K562 (cell line): ENCODE results near the gene VSIG2. TPM values are rescaled to one million over a fixed set of nuclear protein-coding genes. Genes with fewer than 3 reads are reported as not detected.

Experiments used
- ATAC-seq: fragments of 200-7000 bp; cut with Tn5 transposase; 3 replicates; pipeline ENCODE4 v1.9.1; 2020; ENCODE audit warnings: moderate library complexity
- BruUV-seq: library from RNA; stranded (reverse); fragments of 400-500 nt; replicated peaks from 2 replicates; lab custom pipeline; 2021; lab: Mats Ljungman, UMichigan
- CTCF ChIA-PET: fragments of 300-600 bp; formaldehyde crosslinking; extraction: SDS; loops from one replicate; lab custom pipeline; 2021; ENCODE audit warnings: low intra/inter-chr PET ratio; lab: Yijun Ruan, JAX
- POLR2A ChIA-PET: fragments of 300-600, 350-650 bp; sonication (Branson Sonifier 250); formaldehyde crosslinking; extraction: SDS; loops from one replicate; lab custom pipeline; 2021; ENCODE audit warnings: antibody characterized with exemption, inconsistent platforms; lab: Yijun Ruan, JAX
- DNase-seq, 4 experiments: peaks; one replicate each; pipeline versions ENCODE4 v3.0.0 to v3.0.0-alpha.2; 2011 to 2018; ENCODE audit warnings: low spot score in 3 of 4, mixed read lengths in 3 of 4; ENCODE audit errors: extremely low read depth in 1 of 4
- FAIRE-seq: peaks from 2 replicates; lab custom pipeline; 2011; peaks lifted over from hg19 to GRCh38; lab: Jason Lieb, UNC
- H2AFZ ChIP-seq: 2 replicates; pipeline ENCODE4 v1.6.0; 2011; ENCODE audit warnings: low read depth, low read length, control low read depth, inconsistent platforms
- H3K27ac ChIP-seq: fragments of 200-600 bp; 3 replicates; pipeline ENCODE4 v1.8.0; 2011; ENCODE audit warnings: low read depth, mild to moderate bottlenecking, control low read depth, inconsistent platforms, low read length, moderate library complexity, mixed read lengths; ENCODE audit errors: extremely low read depth
- H3K27me3 ChIP-seq, 2 experiments: fragments of 300-600 bp in 1 of 2; 2 replicates in 1 of 2; 3 replicates in 1 of 2; pipeline versions ENCODE4 v1.6.0 to v1.8.0; 2011; ENCODE audit warnings: inconsistent platforms in 2 of 2, low read length in 2 of 2, mild to moderate bottlenecking in 1 of 2, mixed read lengths in 1 of 2, moderate library complexity in 1 of 2; ENCODE audit not compliant: control insufficient read depth in 2 of 2, insufficient read depth in 2 of 2
- H3K36me3 ChIP-seq: fragments of 300-600 bp; 3 replicates; pipeline ENCODE4 v1.8.0; 2011; ENCODE audit warnings: mild to moderate bottlenecking, low read length, inconsistent platforms; ENCODE audit not compliant: control insufficient read depth, insufficient read depth
- H3K4me1 ChIP-seq, 2 experiments: fragments of 200-600 bp in 1 of 2; replicated peaks in 1 of 2; 2 replicates in 1 of 2; 3 replicates in 1 of 2; pipeline versions ENCODE4 v1.5.1 to v1.8.0; 2011; ENCODE audit warnings: inconsistent platforms in 2 of 2, low read length in 2 of 2, mild to moderate bottlenecking in 1 of 2, mixed read lengths in 1 of 2, moderate library complexity in 1 of 2; ENCODE audit not compliant: control insufficient read depth in 2 of 2, insufficient read depth in 2 of 2
- H3K4me2 ChIP-seq: 2 replicates; pipeline ENCODE4 v1.6.1; 2011; ENCODE audit warnings: low read length, control low read depth, inconsistent platforms, mixed read lengths; ENCODE audit not compliant: insufficient read depth
- H3K4me3 ChIP-seq: fragments of 200-600 bp; sonication (generic), shearing (Covaris generic); 2 replicates; pipeline ENCODE4 v1.5.1; 2016; ENCODE audit warnings: control low read depth, inconsistent platforms
- H3K79me2 ChIP-seq: fragments of 200-600 bp; 3 replicates; pipeline ENCODE4 v1.8.0; 2011; ENCODE audit warnings: low read length, inconsistent platforms; ENCODE audit not compliant: control insufficient read depth, insufficient read depth
- H3K9ac ChIP-seq, 2 experiments: 2 replicates each; pipeline versions ENCODE4 v1.6.0 to v1.6.1; 2011; ENCODE audit warnings: low read depth in 2 of 2, low read length in 2 of 2, control low read depth in 1 of 2, inconsistent platforms in 1 of 2, mild to moderate bottlenecking in 1 of 2, mixed read lengths in 1 of 2; ENCODE audit not compliant: insufficient read depth in 1 of 2
- H3K9me1 ChIP-seq: one replicate; pipeline ENCODE4 v1.6.0; 2011; ENCODE audit warnings: inconsistent platforms, mild to moderate bottlenecking, low read length, moderate library complexity; ENCODE audit not compliant: control insufficient read depth, insufficient read depth
- H3K9me3 ChIP-seq: replicated peaks from 2 replicates; pipeline ENCODE4 v1.5.1; 2011; ENCODE audit warnings: low read depth, low read length, inconsistent platforms; ENCODE audit not compliant: control insufficient read depth, insufficient read depth
- H4K20me1 ChIP-seq: replicated peaks from 2 replicates; pipeline ENCODE4 v1.6.1; 2011; ENCODE audit warnings: low read length, inconsistent platforms, mixed read lengths; ENCODE audit not compliant: control insufficient read depth, insufficient read depth
- ARNT ChIP-seq, 2 experiments: fragments of 450-650 bp; IDR thresholded peaks; 2 replicates each; pipeline ENCODE4 v1.6.1; 2016; ENCODE audit warnings: mild to moderate bottlenecking in 1 of 2
- BACH1 ChIP-seq: fragments of 200-800 bp; sonication (Bioruptor generic); IDR thresholded peaks from 2 replicates; pipeline ENCODE4 v1.6.1; 2016; ENCODE audit warnings: missing genetic modification characterization, missing compliant biosample characterization
- CHCHD3 ChIP-seq: fragments of 250-450 bp; sonication (Bioruptor Pico); IDR thresholded peaks from 2 replicates; pipeline ENCODE4 v2.1.2; 2022; ENCODE audit warnings: mild to moderate bottlenecking
- CSDE1 ChIP-seq, 2 experiments: fragments of 450-650 bp; IDR thresholded peaks; 2 replicates each; pipeline ENCODE4 v1.6.1; 2016; ENCODE audit warnings: mild to moderate bottlenecking in 1 of 2
- CUX1 ChIP-seq: fragments of 200-800 bp; sonication (Bioruptor generic); IDR thresholded peaks from 2 replicates; pipeline ENCODE4 v1.6.1; 2016; ENCODE audit warnings: missing genetic modification characterization, missing compliant biosample characterization
- GTF2E2 ChIP-seq: fragments of 200-800 bp; sonication (Bioruptor generic); IDR thresholded peaks from 2 replicates; pipeline ENCODE4 v1.6.1; 2016; ENCODE audit warnings: missing genetic modification characterization, missing compliant biosample characterization
- HDAC6 ChIP-seq: IDR thresholded peaks from 2 replicates; pipeline ENCODE4 v1.6.1; 2012; ENCODE audit warnings: low read depth, mild to moderate bottlenecking, control low read depth, inconsistent platforms, low read length, moderate library complexity
- ILK ChIP-seq: fragments of 450-650 bp; IDR thresholded peaks from 2 replicates; pipeline ENCODE4 v1.6.1; 2016; ENCODE audit warnings: missing genetic modification characterization, low read depth, mild to moderate bottlenecking, missing compliant biosample characterization, moderate library complexity, borderline replicate concordance
- KDM1A ChIP-seq, 2 experiments: fragments of 450-650 bp; IDR thresholded peaks; 2 replicates each; pipeline ENCODE4 v1.6.1; 2016; ENCODE audit warnings: mild to moderate bottlenecking in 2 of 2
- KLF16 ChIP-seq: IDR thresholded peaks from 2 replicates; pipeline ENCODE4 v1.6.1; 2016; ENCODE audit warnings: antibody characterized with exemption
- NCOR1 ChIP-seq: fragments of 450-650 bp; IDR thresholded peaks from 2 replicates; pipeline ENCODE4 v1.6.1; 2016; ENCODE audit warnings: mild to moderate bottlenecking, moderate library complexity
- U2AF1 ChIP-seq: fragments of 200-400 bp; formaldehyde crosslinking; optimal IDR thresholded peaks from 2 replicates; pipeline ENCODE3; 2017; ENCODE audit warnings: mild to moderate bottlenecking, low read depth, low read length, moderate library complexity
- ZNF197 ChIP-seq: fragments of 200-800 bp; sonication (Bioruptor generic); IDR thresholded peaks from 2 replicates; pipeline ENCODE4 v1.6.1; 2016; ENCODE audit warnings: low read depth, missing genetic modification characterization, missing compliant biosample characterization
- ZNF717 ChIP-seq: fragments of 250-450 bp; sonication (Bioruptor Pico); IDR thresholded peaks from 2 replicates; pipeline ENCODE4 v1.5.0; 2021
- ZNF77 ChIP-seq: fragments of 250-450 bp; sonication (Bioruptor Pico); IDR thresholded peaks from 2 replicates; pipeline ENCODE4 v1.5.0; 2020
- WGBS: fragments of 100-300 bp; shearing (Covaris generic); methylation state at CpG from one replicate; pipeline ENCODE4 v1.1.6; 2016; ENCODE audit warnings: low coverage, mixed read lengths; ENCODE audit not compliant: insufficient coverage; ENCODE audit errors: missing lambda C conversion rate; 5-methylcytosine and 5-hydroxymethylcytosine counted together
- in situ Hi-C: fragments of 300-500 bp; cut with MboI; formaldehyde crosslinking; loops from 4 replicates; pipeline ENCODE4 v1.15.0; 2018; ENCODE audit warnings: inconsistent platforms, mixed read lengths
- intact Hi-C: fragments of 100-400 bp; cut with micrococcal nuclease; formaldehyde crosslinking; loops from 2 replicates; pipeline ENCODE4 v1.14.2; 2022
- polyA plus RNA-seq, 8 experiments: library from polyadenylated mRNA; depleted of rRNA in 4 of 8; stranded (reverse) in 5 of 8; unstranded in 3 of 8; fragments of >200 nt; fragmentation: Nextera tagmentation in 2 of 8; fragmentation: Illumina TruSeq in 1 of 8; extraction: Ambion mirVana in 2 of 8; extraction: Trizol in 1 of 8; gene quantifications; 2 replicates each; pipeline versions ENCODE4 v1.2.1 to v1.2.3, GENCODE V29; 2011 to 2014; ENCODE audit warnings: inconsistent platforms in 1 of 8, missing spikeins in 1 of 8
- total RNA-seq, 7 experiments: library from RNA; depleted of rRNA in 6 of 7; stranded (reverse); fragments of >200 nt in 6 of 7; fragmentation: Illumina TruSeq in 2 of 7; extraction: Trizol in 2 of 7; gene quantifications; 2 replicates each; pipeline versions ENCODE4 v1.2.1 to v1.2.3, GENCODE V29; 2011 to 2021; ENCODE audit warnings: low replicate concordance in 1 of 7
- TF ChIP-seq, protein P1 (sequence below): fragments of 200-400 bp; formaldehyde crosslinking; IDR thresholded peaks from 2 replicates; pipeline ENCODE4 v1.6.1; 2017; ENCODE audit warnings: mild to moderate bottlenecking, low read depth, low read length, moderate library complexity

The VSIG2 gene
- total and polyA plus RNA-seq, 9 of the 15 experiments (the other 6 are each of a cell fraction or from before 2014, with no cell fraction given), result not detected

DNA sequence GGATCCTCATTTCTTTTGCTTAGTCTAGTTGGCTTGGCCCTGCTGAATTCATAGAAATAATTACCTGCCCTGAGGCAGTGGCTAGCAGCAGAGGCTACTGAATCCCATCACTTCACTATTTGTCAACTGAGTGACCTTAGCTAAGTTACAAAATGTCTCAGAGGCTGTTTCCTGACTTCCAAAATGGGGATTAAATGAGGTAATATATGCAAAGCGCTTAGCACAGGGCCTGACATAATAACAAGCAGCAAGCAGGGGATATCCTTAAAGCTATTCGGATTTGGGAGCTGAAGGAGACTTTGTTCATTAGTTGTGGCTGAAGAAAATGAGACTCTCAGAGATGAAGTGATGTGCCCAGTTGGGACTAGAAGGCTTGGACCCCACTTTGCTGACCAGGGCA, 9.5 kb downstream of the VSIG2 start:
- Histone ChIP-seq H4K20me1 (0 out of 2 replicates have a peak, but pooled peaks cover 9% of the 10 kb centered on the region), H3K27me3 (peaks cover 8 to 40% of the 10 kb centered on the region in 2 experiments; a peak in 4 of 5 replicates), H2AFZ (no peak overlapping the region), H3K79me2 (no peaks in the 10 kb centered on the region), H3K9me3 (no peaks in the 10 kb centered on the region), H3K36me3 (no peaks in the 10 kb centered on the region), H3K4me1 (peaks cover 20 to 27% of the 10 kb centered on the region in 2 experiments; a peak in 4 of 5 replicates), H3K4me3 (no peak overlapping the region), H3K27ac (no peak overlapping the region), H3K9ac (no peak overlapping the region), H3K9me1 (no peaks in the 10 kb centered on the region), H3K4me2 (no peak overlapping the region)
- DNase-seq (no peak), ATAC-seq (no peak), FAIRE-seq (no peak)
- ChIA-PET POLR2A (no interaction called here), CTCF (no interaction called here)
- intact Hi-C loops (no loop called here), in situ Hi-C loops (no loop called here)
- 7% methylated on average over 2 of the region's 2 CpGs for whole genome bisulfite sequencing
- BruUV-seq, result no TSS peak
- no peak for TF ChIP-seq U2AF1
- TF ChIP-seq ZNF197 (CRISPR knock-in tag), result no peak
- TF ChIP-seq KLF16, result no peak
- TF ChIP-seq ILK (tag), result no peak
- TF ChIP-seq HDAC6, result no peak
- TF ChIP-seq ARNT (IDR thresholded peaks at IDR 0.05), result no peak
- no peak for TF ChIP-seq ZNF717 (CRISPR knock-in tag)
- TF ChIP-seq, protein P1, sequence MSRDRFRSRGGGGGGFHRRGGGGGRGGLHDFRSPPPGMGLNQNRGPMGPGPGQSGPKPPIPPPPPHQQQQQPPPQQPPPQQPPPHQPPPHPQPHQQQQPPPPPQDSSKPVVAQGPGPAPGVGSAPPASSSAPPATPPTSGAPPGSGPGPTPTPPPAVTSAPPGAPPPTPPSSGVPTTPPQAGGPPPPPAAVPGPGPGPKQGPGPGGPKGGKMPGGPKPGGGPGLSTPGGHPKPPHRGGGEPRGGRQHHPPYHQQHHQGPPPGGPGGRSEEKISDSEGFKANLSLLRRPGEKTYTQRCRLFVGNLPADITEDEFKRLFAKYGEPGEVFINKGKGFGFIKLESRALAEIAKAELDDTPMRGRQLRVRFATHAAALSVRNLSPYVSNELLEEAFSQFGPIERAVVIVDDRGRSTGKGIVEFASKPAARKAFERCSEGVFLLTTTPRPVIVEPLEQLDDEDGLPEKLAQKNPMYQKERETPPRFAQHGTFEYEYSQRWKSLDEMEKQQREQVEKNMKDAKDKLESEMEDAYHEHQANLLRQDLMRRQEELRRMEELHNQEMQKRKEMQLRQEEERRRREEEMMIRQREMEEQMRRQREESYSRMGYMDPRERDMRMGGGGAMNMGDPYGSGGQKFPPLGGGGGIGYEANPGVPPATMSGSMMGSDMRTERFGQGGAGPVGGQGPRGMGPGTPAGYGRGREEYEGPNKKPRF, result no peak
- no peak for TF ChIP-seq NCOR1
- TF ChIP-seq ZNF77 (CRISPR knock-in tag), result no peak
- TF ChIP-seq CSDE1 (IDR thresholded peaks at IDR 0.05), result no peak
- no peak for TF ChIP-seq CHCHD3 (CRISPR knock-in tag)
- no peak for TF ChIP-seq BACH1 (tag)
- TF ChIP-seq KDM1A (IDR thresholded peaks at IDR 0.05), result no peak
- no peak for TF ChIP-seq CUX1 (CRISPR knock-in tag)
- TF ChIP-seq GTF2E2 (tag), result no peak
